OCI-LY1 (cell line): ENCODE results near the gene TRMT2B.

ENCODE experiments used
- CTCF ChIP-seq: fragments of 200-600 bp; sonication (generic), shearing (Covaris generic); IDR thresholded peaks from 2 replicates; pipeline ENCODE4 v1.5.1; 2017; ENCODE audit warnings: mild to moderate bottlenecking, antibody characterized with exemption, low read length, moderate library complexity, mixed read lengths
- EZH2 ChIP-seq: fragments of 200-600 bp; sonication (generic), shearing (Covaris generic); IDR thresholded peaks from 2 replicates; pipeline ENCODE4 v1.8.0; 2017; ENCODE audit warnings: borderline replicate concordance, mixed run types, mild to moderate bottlenecking, antibody characterized with exemption, low read length, moderate library complexity, mixed read lengths

GRCh38 chrX:100975212-100975611 lies 76.7 kb downstream of the TRMT2B start:
- TF ChIP-seq CTCF (no peak), EZH2 (no peak)
